AG10803 (cell line): Measurements from ENCODE around the gene PPEF2.

Experiments used
- DNase-seq: peaks from one replicate; pipeline ENCODE4 v3.0.0; 2010; ENCODE audit warnings: low read depth
- H3K4me3 ChIP-seq: 2 replicates; pipeline ENCODE4 v1.5.1; 2011; ENCODE audit warnings: mild to moderate bottlenecking, low read length, control low read depth
- CTCF ChIP-seq: conservative IDR thresholded peaks from 2 replicates; pipeline ENCODE4 v1.5.1; 2011; ENCODE audit warnings: mild to moderate bottlenecking, low read length, control low read depth, inconsistent platforms

Gene PPEF2

GRCh38 chr4:75902352-75902751 lies at the start of gene PPEF2:
TSS of gene PPEF2 (minus strand) at chr4:75902452. CDS start at chr4:75896325, 6,127 bp downstream.
- no peak for DNase-seq
- no peak within 1 kb of the TSS for H3K4me3 ChIP-seq
- no peak for TF ChIP-seq CTCF

- DNase-seq: peak; percentile 56
- H3K4me3 ChIP-seq: no peak overlapping the region
- TF ChIP-seq CTCF: no peak
Measured at GRCh38 chr4:75950213-75950815, 48.1 kb upstream of the PPEF2 start.

GRCh38 chr4:75948822-75949444 lies 46.7 kb upstream of the PPEF2 start:
- TF ChIP-seq CTCF: no peak
- no peak overlapping the region for H3K4me3 ChIP-seq
- DNase-seq: no peak

- DNase-seq: peak; percentile 70
- peak; percentile 23 for TF ChIP-seq CTCF
- peak within 1 kb of the TSS; percentile 88 for H3K4me3 ChIP-seq
Measured at GRCh38 chr4:75940692-75941253, 38.5 kb upstream of the PPEF2 start, which contains the start of gene NAAA. TSS of gene NAAA (minus strand) at chr4:75941013. CDS start at chr4:75940949, 64 bp downstream.

GRCh38 chr4:75939890-75940691 lies 37.8 kb upstream of the PPEF2 start:
- peak overlapping the region; percentile 88 for H3K4me3 ChIP-seq
- no peak for TF ChIP-seq CTCF
- DNase-seq: peak; percentile 50

- no peak for DNase-seq
Measured at GRCh38 chr4:75935628-75936027, 33.4 kb upstream of the PPEF2 start.

More at GRCh38 chr4:75935628-75936027, 33.4 kb upstream of the PPEF2 start:
- H3K4me3 ChIP-seq: no peak overlapping the region
- no peak for TF ChIP-seq CTCF
